Upper lobe of left lung (tissue), 4 donors: ENCODE measurements around the gene THOP1.

Source experiments
- EP300 ChIP-seq, 4 donors: sonication (generic); formaldehyde crosslinking; IDR thresholded peaks; one replicate each; pipeline ENCODE4 v1.5.1; 2017; ENCODE audit warnings: antibody characterized with exemption in 4 of 4, control low read depth in 2 of 4
- TF ChIP-seq, protein P1 (sequence below), 6 experiments: fragments of 450-650 bp in 4 of 6; fragments of 200-600 bp in 2 of 6; sonication (generic) in 2 of 6; IDR thresholded peaks; one replicate each; pipeline ENCODE4 v1.5.1; 2016 to 2019; ENCODE audit warnings: antibody characterized with exemption in 6 of 6

DNA sequence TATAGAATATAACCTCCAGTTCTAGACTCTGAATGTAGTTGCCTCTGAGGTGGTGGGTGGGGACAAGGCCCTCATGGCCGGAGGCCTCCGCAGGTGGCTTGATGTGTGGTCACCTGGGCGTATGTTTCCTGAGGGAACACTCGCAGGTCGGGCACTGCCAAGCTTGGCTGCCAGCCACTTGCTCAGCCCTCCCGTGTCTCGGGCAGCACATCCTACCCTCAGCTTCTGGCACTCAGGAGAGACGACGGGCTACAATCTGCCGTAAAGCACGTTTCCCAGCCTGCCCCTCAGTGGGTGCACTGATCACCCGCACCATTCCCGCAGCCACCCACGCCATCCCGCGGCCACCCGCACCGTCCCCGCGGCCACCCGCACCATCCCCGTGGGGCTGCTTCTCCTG lies 15.2 kb downstream of the THOP1 start:
- TF ChIP-seq, protein P1, sequence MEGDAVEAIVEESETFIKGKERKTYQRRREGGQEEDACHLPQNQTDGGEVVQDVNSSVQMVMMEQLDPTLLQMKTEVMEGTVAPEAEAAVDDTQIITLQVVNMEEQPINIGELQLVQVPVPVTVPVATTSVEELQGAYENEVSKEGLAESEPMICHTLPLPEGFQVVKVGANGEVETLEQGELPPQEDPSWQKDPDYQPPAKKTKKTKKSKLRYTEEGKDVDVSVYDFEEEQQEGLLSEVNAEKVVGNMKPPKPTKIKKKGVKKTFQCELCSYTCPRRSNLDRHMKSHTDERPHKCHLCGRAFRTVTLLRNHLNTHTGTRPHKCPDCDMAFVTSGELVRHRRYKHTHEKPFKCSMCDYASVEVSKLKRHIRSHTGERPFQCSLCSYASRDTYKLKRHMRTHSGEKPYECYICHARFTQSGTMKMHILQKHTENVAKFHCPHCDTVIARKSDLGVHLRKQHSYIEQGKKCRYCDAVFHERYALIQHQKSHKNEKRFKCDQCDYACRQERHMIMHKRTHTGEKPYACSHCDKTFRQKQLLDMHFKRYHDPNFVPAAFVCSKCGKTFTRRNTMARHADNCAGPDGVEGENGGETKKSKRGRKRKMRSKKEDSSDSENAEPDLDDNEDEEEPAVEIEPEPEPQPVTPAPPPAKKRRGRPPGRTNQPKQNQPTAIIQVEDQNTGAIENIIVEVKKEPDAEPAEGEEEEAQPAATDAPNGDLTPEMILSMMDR (IDR thresholded peaks at IDR 0.05): no peak
- TF ChIP-seq EP300 (IDR thresholded peaks at IDR 0.05): no peak
